AG09309 (cell line): ENCODE data around the gene CYBA.

ENCODE experiments used
- DNase-seq: peaks from one replicate; pipeline ENCODE4 v3.0.0-alpha.2; 2010; ENCODE audit warnings: low read depth
- H3K4me3 ChIP-seq: 2 replicates; pipeline ENCODE4 v1.5.1; 2011; ENCODE audit warnings: mild to moderate bottlenecking, low read depth, low read length, moderate library complexity; ENCODE audit not compliant: control insufficient read depth
- CTCF ChIP-seq: IDR thresholded peaks from 2 replicates; pipeline ENCODE4 v1.5.1; 2011; ENCODE audit warnings: mild to moderate bottlenecking, low read depth, low read length, inconsistent platforms; ENCODE audit not compliant: insufficient read depth, control insufficient read depth; ENCODE audit errors: missing control alignments

Gene CYBA

GRCh38 chr16:88647178-88648070 is 3.4 kb downstream of the CYBA start:
- H3K4me3 ChIP-seq = no peak overlapping the region
- no peak for TF ChIP-seq CTCF
- no peak for DNase-seq

DNA sequence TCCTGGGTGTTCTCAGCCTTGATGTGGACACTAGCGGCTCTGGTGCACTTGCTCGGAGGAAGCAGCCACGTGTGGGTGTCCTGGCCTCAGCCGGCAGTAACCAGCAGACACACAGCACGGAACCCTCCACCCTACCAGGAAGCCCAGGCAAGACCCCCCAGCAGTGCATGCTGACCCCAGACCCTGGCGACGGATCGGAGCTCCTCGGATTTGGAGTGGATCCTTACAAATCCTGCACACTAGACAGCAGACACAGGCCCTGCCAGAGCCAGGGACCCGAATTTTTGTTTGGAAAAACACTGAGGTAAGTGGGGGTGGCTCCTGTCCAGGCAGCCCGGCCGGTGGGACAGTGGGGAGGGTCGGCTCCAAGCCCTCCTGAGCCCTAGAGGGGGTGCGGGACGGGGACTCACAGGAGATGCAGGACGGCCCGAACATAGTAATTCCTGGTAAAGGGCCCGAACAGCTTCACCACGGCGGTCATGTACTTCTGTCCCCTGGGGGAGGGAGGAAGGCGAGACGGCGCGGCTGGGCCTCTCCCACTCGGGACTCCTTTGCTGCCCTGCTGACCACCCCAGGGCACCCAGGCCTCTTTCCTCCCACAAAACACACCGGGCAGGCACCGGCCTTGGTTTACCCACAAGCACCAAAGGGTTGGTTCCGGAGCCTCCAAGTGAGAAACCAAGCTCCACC is 4.4 kb downstream of the CYBA start:
- no peak for DNase-seq
- TF ChIP-seq CTCF = no peak
- no peak overlapping the region for H3K4me3 ChIP-seq

- TF ChIP-seq CTCF = no peak
- no peak for DNase-seq
- no peak overlapping the region for H3K4me3 ChIP-seq
These were observed 4.9 kb downstream of the CYBA start for GRCh38 chr16:88645941-88646340.

GRCh38 chr16:88645455-88645854 is 5.4 kb downstream of the CYBA start:
- no peak for TF ChIP-seq CTCF
- no peak overlapping the region for H3K4me3 ChIP-seq
- DNase-seq = no peak

DNA sequence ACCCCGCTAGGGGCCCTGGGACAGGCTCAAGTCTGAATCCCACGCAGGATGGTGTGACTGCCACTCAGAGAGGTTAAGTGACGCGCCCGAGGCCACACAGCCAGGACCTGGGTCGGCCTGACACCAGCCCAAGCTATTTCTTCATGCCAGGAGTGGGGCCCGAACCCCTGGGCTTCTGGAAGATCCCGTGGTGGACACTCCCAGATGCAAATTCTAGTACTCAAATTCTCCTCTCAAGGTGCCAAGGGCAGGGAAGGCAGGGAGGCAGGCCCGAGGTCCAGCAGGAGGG is 7.3 kb downstream of the CYBA start:
- no peak for TF ChIP-seq CTCF
- no peak overlapping the region for H3K4me3 ChIP-seq

DNA sequence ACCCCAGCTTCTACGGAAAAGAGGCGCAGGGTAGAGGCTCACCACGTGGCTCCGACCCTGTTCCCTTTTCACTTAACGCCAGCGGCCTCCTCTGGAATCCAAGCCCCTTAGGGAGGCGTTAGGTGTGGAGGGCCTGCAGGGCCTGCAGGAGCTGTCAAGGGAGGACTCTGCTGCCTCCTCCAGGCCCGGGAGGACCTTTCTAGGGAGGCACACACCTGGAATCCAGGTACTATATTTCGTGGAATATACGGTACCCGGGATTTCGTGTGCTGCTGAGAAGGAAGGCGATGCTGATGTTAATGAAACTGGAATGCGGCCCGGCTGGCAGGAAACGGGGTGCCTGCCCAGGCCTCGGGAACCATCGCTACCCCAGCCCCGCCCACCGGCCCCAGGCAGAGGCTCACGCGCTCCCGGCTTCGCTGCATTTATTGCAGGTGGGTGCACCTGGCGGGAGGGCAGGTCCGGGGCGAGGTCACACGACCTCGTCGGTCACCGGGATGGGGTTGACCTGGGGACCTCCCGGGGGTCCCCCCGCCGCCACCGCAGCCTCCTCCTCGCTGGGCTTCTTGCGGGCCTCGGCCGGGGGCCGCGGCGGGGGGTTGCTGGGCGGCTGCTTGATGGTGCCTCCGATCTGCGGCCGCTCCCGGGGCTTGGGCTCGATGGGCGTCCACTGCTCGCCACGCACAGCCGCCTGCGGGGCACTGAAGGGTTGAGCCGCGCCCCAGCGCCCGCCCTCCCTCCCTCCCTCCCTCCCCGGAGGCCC is 7.8 kb downstream of the CYBA start:
- no peak overlapping the region for H3K4me3 ChIP-seq
- no peak for DNase-seq
- TF ChIP-seq CTCF = no peak

More for the DNA sequence above, 7.3 kb downstream of the CYBA start:
- no peak for DNase-seq
